GM10248 (cell line): ENCODE results near the gene AIFM2.

Experiments
- CTCF ChIA-PET: fragments of 300-600 bp; sonication (Branson Sonifier 250); formaldehyde crosslinking; extraction: SDS; loops from one replicate; lab custom pipeline; 2021; ENCODE audit warnings: antibody characterized with exemption; lab: Yijun Ruan, JAX
- POLR2A ChIA-PET: fragments of 350-650 bp; sonication (Branson Sonifier 250); formaldehyde crosslinking; extraction: SDS; loops from one replicate; lab custom pipeline; 2020; ENCODE audit warnings: antibody characterized with exemption; lab: Yijun Ruan, JAX
- DNase-seq: peaks from one replicate; pipeline ENCODE4 v3.0.0; 2012; ENCODE audit errors: extremely low spot score
- TF ChIP-seq, protein P1 (sequence below): IDR thresholded peaks from 2 replicates; pipeline ENCODE4 v1.5.1; 2012; ENCODE audit warnings: mild to moderate bottlenecking, low read depth; ENCODE audit errors: extremely low read depth, missing control alignments, control extremely low read depth

AIFM2 gene

GRCh38 chr10:70142555-70142954, 9.9 kb upstream of the AIFM2 start:
- ChIA-PET POLR2A (no interaction called here), CTCF (interaction anchor here (1.7 to 2.3 kb wide), 2 partner anchors 27 to 79 kb away, joined by 7 to 8 read pairs; no protein-coding TSS in a partner anchor)
- peak; percentile 8 for DNase-seq
- TF ChIP-seq, protein P1, sequence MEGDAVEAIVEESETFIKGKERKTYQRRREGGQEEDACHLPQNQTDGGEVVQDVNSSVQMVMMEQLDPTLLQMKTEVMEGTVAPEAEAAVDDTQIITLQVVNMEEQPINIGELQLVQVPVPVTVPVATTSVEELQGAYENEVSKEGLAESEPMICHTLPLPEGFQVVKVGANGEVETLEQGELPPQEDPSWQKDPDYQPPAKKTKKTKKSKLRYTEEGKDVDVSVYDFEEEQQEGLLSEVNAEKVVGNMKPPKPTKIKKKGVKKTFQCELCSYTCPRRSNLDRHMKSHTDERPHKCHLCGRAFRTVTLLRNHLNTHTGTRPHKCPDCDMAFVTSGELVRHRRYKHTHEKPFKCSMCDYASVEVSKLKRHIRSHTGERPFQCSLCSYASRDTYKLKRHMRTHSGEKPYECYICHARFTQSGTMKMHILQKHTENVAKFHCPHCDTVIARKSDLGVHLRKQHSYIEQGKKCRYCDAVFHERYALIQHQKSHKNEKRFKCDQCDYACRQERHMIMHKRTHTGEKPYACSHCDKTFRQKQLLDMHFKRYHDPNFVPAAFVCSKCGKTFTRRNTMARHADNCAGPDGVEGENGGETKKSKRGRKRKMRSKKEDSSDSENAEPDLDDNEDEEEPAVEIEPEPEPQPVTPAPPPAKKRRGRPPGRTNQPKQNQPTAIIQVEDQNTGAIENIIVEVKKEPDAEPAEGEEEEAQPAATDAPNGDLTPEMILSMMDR, result no peak

DNA sequence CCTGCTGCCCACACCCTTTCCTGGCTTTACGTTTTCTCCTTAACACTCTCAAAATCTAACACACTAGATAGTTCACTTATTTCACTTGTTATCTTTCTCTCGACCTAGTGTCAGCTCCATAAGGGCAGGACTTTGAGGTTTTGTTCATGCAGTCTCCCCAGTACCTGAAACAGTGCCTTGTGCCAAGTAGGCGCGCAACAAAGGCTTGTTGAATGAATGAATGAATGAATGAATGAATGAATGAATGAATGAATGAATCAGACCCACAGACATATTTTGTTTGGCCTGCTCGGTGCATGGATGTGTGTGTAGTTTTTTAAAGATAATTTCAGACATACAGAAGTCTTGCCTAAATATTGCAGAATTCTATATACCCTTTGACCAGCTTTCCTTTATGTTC, 7.7 kb upstream of the AIFM2 start:
- TF ChIP-seq, protein P1, result no peak
- no peak for DNase-seq
- ChIA-PET CTCF (interaction anchor here (7.3 kb wide), 1 partner anchor 24 kb away, joined by 55 read pairs; no protein-coding TSS in a partner anchor), POLR2A (no interaction called here)

GRCh38 chr10:70139997-70140250, 7.3 kb upstream of the AIFM2 start:
- ChIA-PET CTCF (interaction anchor here (1.9 to 7.3 kb wide), 2 partner anchors 10 to 23 kb away, joined by 4 to 55 read pairs; no protein-coding TSS in a partner anchor), POLR2A (no interaction called here)
- TF ChIP-seq, protein P1, result no peak

DNA sequence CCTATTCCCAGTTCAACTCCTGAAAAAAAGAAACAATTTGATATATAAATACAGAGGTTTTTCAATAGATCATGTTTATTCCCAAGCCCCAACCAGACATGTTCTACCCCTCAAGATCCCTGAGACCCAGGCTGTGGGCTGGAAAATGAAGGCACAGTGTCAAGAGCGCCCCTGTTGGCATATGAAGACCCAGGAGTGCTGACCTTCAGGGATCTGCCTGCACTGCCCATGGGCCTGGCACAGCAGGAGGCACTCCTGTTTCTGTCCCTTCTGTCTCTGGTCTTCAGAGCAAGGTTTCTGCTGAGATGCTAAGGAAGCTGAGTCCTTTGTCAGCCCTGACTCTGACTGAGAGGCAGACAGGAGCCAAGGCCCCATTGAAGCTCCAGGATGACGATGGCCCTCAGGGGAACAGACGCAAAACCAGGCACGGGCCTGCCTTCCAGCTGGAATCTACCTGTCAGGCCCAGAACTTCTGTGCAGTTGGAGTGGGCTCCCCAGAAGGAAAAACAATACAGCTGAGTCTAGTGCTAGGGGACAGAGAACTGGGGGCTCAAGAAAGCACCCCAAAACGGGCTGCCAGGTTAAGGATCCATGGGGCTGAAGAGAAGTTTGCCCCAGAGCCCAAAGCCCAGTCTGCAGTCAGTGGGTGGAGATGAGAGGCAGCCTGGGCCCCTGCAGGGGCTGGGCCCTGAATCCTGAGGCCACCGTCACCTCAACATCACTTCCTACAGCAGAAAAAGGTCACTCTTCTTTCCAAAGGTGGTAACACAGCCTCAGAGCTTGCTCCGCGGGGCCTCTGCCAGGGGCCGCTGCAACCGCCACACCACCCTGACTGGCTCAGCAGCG, 6.7 kb upstream of the AIFM2 start:
- ChIA-PET POLR2A (no interaction called here), CTCF (interaction anchor here (1.8 to 7.3 kb wide), 3 partner anchors 7 to 23 kb away, joined by 4 to 55 read pairs (median 11); partner anchors contain the start of gene TYSND1)
- TF ChIP-seq, protein P1, result no peak
- no peak for DNase-seq

More at GRCh38 chr10:70139997-70140250, 7.3 kb upstream of the AIFM2 start:
- peak; percentile 14 for DNase-seq

DNA sequence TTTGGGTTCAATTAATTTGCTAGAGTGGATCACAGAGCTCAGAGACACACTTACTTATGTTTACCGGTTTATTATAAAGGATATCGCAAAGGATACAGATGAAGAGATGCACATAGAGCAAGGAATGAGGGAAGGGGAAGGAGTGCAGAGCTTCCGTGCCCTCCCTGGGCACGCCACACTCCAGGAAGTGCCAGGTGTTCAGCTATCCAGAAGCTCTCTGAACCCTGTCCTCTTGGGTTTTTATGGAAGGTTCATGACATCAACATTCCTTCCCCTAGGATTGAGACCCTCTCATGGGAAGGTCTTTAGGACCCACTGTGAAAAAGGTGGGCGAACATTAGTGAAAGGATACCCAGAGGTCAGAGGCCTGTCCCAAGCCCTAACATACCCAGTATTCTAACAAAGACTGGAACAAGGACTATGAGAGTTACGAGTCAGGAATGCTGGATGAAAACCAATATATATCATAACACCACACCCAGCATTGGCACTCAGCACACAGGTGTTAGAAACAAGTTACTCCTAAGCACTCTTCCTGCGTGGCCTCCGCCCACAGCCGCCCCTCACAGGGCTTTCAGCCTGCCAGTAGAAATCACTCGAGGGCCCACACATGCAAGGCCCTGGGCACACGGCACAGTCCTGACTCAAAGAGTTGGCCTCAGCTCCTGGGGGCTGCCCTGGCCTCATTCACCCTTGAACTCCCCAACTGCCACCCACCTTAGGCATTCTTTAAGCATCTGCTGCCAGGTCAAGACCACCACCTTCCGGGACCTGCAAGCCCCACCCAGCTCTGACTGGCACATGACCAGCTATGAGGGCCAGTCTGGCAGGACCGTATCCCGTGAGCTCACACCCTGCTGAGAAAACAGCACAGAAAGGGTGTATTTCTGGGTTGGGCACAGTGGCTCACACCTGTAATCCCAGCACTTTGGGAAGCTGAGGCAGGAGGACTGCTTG, 5.6 kb upstream of the AIFM2 start:
- CTCF ChIA-PET, result interaction anchor here (1.8 to 7.3 kb wide), 3 partner anchors 8 to 22 kb away, joined by 4 to 55 read pairs (median 11); partner anchors contain the start of gene TYSND1
- TF ChIP-seq, protein P1, result no peak
- POLR2A ChIA-PET, result no interaction called here
- DNase-seq, result no peak

DNA sequence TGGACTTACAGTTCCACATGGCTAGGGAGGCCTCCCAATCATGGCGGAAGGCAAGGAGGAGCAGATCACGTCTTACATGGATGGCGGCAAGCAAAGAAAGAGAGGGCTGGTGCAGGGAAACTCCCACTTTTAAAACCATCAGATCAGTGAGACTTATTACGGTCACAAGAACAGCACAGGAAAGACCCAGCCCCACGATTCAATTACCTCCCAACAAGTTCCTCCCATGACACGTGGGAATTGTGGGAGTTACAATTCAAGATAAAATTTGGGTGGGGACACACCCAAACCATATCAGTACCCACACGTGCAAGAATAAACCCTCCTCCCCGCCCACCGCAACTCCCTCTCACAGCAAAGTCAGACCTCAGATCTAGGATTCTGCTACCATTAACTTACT, 4.5 kb upstream of the AIFM2 start:
- ChIA-PET CTCF (interaction anchor here (1.1 to 7.3 kb wide), 5 partner anchors 9 to 227 kb away, joined by 3 to 60 read pairs (median 11); partner anchors contain the start of gene TYSND1), POLR2A (no interaction called here)
- no peak for DNase-seq
- TF ChIP-seq, protein P1, result no peak
